Transverse colon (tissue), 4 donors: Measurements from ENCODE around the gene IGDCC3. TPM values are rescaled to one million over a fixed set of nuclear protein-coding genes. Genes with fewer than 3 reads are reported as not detected.

Experiments used
- DNase-seq: peaks from one replicate; pipeline ENCODE4 v3.0.0-alpha.2; 2019
- H3K27ac ChIP-seq, 4 donors: fragments of 200-600 bp; sonication (generic); 2 replicates each; pipeline ENCODE4 v1.5.1; 2016 to 2018; ENCODE audit warnings: inconsistent platforms in 4 of 4
- H3K27me3 ChIP-seq: fragments of 200-600 bp; sonication (generic); 2 replicates; pipeline ENCODE4 v1.5.1; 2017; ENCODE audit warnings: inconsistent platforms
- H3K36me3 ChIP-seq, 4 donors: fragments of 200-600 bp; sonication (generic); 2 replicates each; pipeline ENCODE4 v1.5.1; 2017 to 2019; ENCODE audit warnings: inconsistent platforms in 4 of 4
- H3K4me1 ChIP-seq, 4 donors: fragments of 200-600 bp; sonication (generic); 2 replicates each; pipeline ENCODE4 v1.5.1; 2017 to 2020; ENCODE audit warnings: inconsistent platforms in 4 of 4
- H3K4me3 ChIP-seq, 4 donors: fragments of 200-600 bp; sonication (generic); 1 replicate in 1 of 4; 2 replicates in 3 of 4; pipeline versions ENCODE4 v1.5.1 to v1.6.1; 2017 to 2019; ENCODE audit warnings: inconsistent platforms in 4 of 4
- H3K9me3 ChIP-seq, 2 donors: fragments of 200-600 bp; sonication (generic); 2 replicates each; pipeline ENCODE4 v1.5.1; 2017 to 2019; ENCODE audit warnings: inconsistent platforms in 2 of 2
- EP300 ChIP-seq: sonication (generic); formaldehyde crosslinking; IDR thresholded peaks from one replicate; pipeline ENCODE4 v1.6.1; 2017; ENCODE audit warnings: antibody characterized with exemption, low read depth
- POLR2A ChIP-seq: fragments of 450-650 bp; IDR thresholded peaks from one replicate; pipeline ENCODE4 v1.6.1; 2016; ENCODE audit warnings: antibody characterized with exemption, mild to moderate bottlenecking, moderate library complexity
- POLR2AphosphoS5 ChIP-seq, 3 donors: sonication (generic); formaldehyde crosslinking; IDR thresholded peaks; one replicate each; pipeline ENCODE4 v1.6.1; 2016; ENCODE audit warnings: antibody characterized with exemption in 3 of 3
- WGBS, 2 donors: methylation state at CpG; one replicate each; pipeline ENCODE4 v1.1.5; 2018; ENCODE audit warnings: low coverage in 1 of 2; 5-methylcytosine and 5-hydroxymethylcytosine counted together
- in situ Hi-C, 4 donors: fragments of 200-750 bp; cut with MboI; loops; one replicate each; pipeline versions ENCODE4 v1.15.0 to v1.15.1; 2017; ENCODE audit warnings: low sequenced_read_pairs in 3 of 4, low pct_ligation_motif_present in 1 of 4, low pct_unique_long_range_greater_than_20kb in 1 of 4
- intact Hi-C: fragments of 100-400 bp; cut with DNase I; formaldehyde crosslinking; loops from one replicate; pipeline ENCODE4 v1.15.1; 2023; ENCODE audit warnings: low total_unique reads
- total RNA-seq, 4 donors: library from RNA; depleted of rRNA; stranded (reverse); fragments of >200 nt; gene quantifications; one replicate each; pipeline ENCODE4 v1.1.0, GENCODE V29; 2016
- TF ChIP-seq, protein P1 (sequence below), 5 experiments: fragments of 200-600 bp in 3 of 5; fragments of 450-650 bp in 2 of 5; sonication (generic) in 3 of 5; IDR thresholded peaks; 1 replicate in 2 of 5; 2 replicates in 3 of 5; pipeline ENCODE4 v1.5.1; 2016 to 2017; ENCODE audit warnings: antibody characterized with exemption in 5 of 5, inconsistent platforms in 3 of 5, mild to moderate bottlenecking in 2 of 5, moderate library complexity in 1 of 5

Gene IGDCC3
- total RNA-seq, 4 donors from 2014 or later: not detected

- H3K9me3 ChIP-seq: no peaks in the 10 kb centered on the region
- H3K4me3 ChIP-seq: no peak overlapping the region
- no peak for DNase-seq
- 91% methylated on average over 2 of the region's 2 CpGs; no CpG with 5 or more reads in 1 of the 2 donors for WGBS, 2 donors
- TF ChIP-seq EP300: no peak
- TF ChIP-seq POLR2A: no peak
- TF ChIP-seq POLR2AphosphoS5 (IDR thresholded peaks at IDR 0.05): no peak
- TF ChIP-seq, protein P1, sequence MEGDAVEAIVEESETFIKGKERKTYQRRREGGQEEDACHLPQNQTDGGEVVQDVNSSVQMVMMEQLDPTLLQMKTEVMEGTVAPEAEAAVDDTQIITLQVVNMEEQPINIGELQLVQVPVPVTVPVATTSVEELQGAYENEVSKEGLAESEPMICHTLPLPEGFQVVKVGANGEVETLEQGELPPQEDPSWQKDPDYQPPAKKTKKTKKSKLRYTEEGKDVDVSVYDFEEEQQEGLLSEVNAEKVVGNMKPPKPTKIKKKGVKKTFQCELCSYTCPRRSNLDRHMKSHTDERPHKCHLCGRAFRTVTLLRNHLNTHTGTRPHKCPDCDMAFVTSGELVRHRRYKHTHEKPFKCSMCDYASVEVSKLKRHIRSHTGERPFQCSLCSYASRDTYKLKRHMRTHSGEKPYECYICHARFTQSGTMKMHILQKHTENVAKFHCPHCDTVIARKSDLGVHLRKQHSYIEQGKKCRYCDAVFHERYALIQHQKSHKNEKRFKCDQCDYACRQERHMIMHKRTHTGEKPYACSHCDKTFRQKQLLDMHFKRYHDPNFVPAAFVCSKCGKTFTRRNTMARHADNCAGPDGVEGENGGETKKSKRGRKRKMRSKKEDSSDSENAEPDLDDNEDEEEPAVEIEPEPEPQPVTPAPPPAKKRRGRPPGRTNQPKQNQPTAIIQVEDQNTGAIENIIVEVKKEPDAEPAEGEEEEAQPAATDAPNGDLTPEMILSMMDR (IDR thresholded peaks at IDR 0.05): no peak
- intact Hi-C loops (no loop called here), in situ Hi-C loops (no loop called here)
- no peak overlapping the region for H3K27ac ChIP-seq
- peaks cover 12% of the 10 kb centered on the region for H3K27me3 ChIP-seq
- no peaks in the 10 kb centered on the region for H3K36me3 ChIP-seq
- no peaks in the 10 kb centered on the region for H3K4me1 ChIP-seq
These were observed 12.6 kb downstream of the IGDCC3 start for GRCh38 chr15:65365229-65365628.

- H3K4me1 ChIP-seq: no peaks in the 10 kb centered on the region
- TF ChIP-seq, protein P1 (IDR thresholded peaks at IDR 0.05): no peak
- TF ChIP-seq POLR2A: no peak
- no peak overlapping the region for H3K4me3 ChIP-seq
- in situ Hi-C loops (no loop called here), intact Hi-C loops (no loop called here)
- DNase-seq: no peak
- no peak overlapping the region for H3K27ac ChIP-seq
- H3K36me3 ChIP-seq: no peaks in the 10 kb centered on the region
- H3K9me3 ChIP-seq: no peaks in the 10 kb centered on the region
- H3K27me3 ChIP-seq: peaks cover 12% of the 10 kb centered on the region
- WGBS, 2 donors: 60 to 85% methylated on average over 1 to 2 of the region's 2 CpGs
These were observed 14.0 kb downstream of the IGDCC3 start for GRCh38 chr15:65363766-65364165.

DNA sequence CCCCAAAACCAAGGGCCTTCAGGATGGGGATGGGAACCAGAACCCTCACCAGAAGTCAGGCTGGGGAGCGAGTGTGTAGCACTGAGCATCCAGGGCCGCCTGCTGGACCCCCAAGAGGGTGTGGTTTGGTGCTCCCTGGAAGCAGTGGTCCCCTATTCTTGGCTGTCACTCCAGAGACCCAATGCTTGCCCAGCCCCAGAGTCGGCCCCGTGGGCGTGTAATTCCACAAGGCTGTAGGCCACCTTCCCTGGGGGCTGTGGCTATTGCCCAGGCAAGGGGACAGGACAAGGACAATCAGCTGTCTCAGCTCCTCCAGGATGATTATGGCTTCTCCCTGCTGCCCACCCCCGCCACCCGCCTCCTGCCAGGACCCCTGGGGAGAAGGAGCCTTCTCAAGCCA lies 14.5 kb downstream of the IGDCC3 start:
- Histone ChIP-seq H3K9me3 (no peaks in the 10 kb centered on the region), H3K4me3 (no peak overlapping the region), H3K4me1 (no peaks in the 10 kb centered on the region), H3K27me3 (peaks cover 15% of the 10 kb centered on the region), H3K36me3 (no peaks in the 10 kb centered on the region), H3K27ac (no peak overlapping the region)
- intact Hi-C loops: no loop called here
- no peak for TF ChIP-seq EP300
- TF ChIP-seq POLR2A: no peak
- TF ChIP-seq, protein P1 (IDR thresholded peaks at IDR 0.05): no peak
- TF ChIP-seq POLR2AphosphoS5 (IDR thresholded peaks at IDR 0.05): no peak
- 93% methylated on average over 7 of the region's 7 CpGs; no CpG with 5 or more reads in 1 of the 2 donors for WGBS, 2 donors
- DNase-seq: no peak
- in situ Hi-C loops: no loop called here

DNA sequence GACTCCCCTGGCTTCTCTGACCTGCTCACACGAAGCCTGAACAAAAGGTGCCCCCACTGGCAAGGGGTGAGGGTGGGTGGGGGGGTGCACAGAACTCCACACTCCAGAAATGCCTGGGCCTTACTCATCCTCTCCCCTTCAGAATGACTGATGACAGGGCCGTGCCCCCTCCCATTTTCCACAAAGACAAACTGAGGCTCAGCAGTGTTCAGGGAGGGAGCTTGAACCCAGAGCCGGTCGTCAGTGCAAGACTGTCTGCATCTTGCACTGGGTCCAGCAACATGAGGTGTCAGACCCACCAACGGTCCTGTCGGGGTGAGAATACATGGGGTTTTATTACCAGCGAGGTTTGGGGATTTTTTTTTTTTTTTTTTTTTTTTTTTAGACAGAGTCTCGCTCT lies 15.3 kb downstream of the IGDCC3 start:
- H3K36me3 ChIP-seq: no peaks in the 10 kb centered on the region
- H3K9me3 ChIP-seq: no peaks in the 10 kb centered on the region
- H3K27ac ChIP-seq: no peak overlapping the region
- intact Hi-C loops: no loop called here
- 76% methylated on average over 8 of the region's 8 CpGs; no CpG with 5 or more reads in 1 of the 2 donors for WGBS, 2 donors
- H3K27me3 ChIP-seq: peaks cover 23% of the 10 kb centered on the region
- DNase-seq: no peak
- in situ Hi-C loops: no loop called here
- H3K4me3 ChIP-seq: no peak overlapping the region
- TF ChIP-seq EP300 (no peak), POLR2A (no peak), POLR2AphosphoS5 (IDR thresholded peaks at IDR 0.05) (no peak)
- TF ChIP-seq, protein P1 (IDR thresholded peaks at IDR 0.05): no peak
- H3K4me1 ChIP-seq: no peaks in the 10 kb centered on the region
